ENCODE measurements around the gene TIMP4. TPM values are rescaled to one million over a fixed set of nuclear protein-coding genes. Genes with fewer than 3 reads are reported as not detected.

TIMP4 gene
- polyA plus RNA-seq, 3 donors = 0.04 TPM; not detected in 2

DNA sequence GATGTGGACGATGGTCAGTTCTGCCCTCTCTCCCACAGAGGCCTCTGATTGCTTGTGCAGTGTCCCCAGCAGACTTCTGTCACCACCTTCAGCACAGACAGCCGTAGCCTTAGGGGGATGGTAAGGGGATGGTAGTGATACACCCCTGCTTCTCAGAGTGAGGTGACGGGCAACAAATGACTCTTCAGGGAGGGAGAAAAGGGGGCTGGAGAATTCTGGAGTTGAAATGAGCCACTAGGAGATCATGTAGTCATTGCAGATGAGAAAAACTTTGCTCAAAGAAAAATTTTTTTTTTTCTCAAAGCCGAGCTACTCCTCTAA is 29.6 kb upstream of the TIMP4 start:
- Mint-ChIP-seq H3K4me1 (peaks cover 82% of the 10 kb centered on the region), H3K9me3 (no peaks in the 10 kb centered on the region), H3K36me3 (peaks cover 0 to 2% of the 10 kb centered on the region in 2 donors), H3K4me3 (peak overlapping the region; percentile 64 to 93), H3K27ac (peak overlapping the region; percentile 98 to 100 (median 100)), H3K27me3 (ENCODE audit: low read depth in 3 of 3) (peaks cover 0 to 6% (median 0%) of the 10 kb centered on the region in 3 donors)
- 76% methylated on average over 2 of the region's 4 CpGs for WGBS (ENCODE audit: insufficient coverage)
- H2AFZ ChIP-seq (ENCODE audit: insufficient read depth, low read depth, low read length, poor library complexity, severe bottlenecking) = no peak overlapping the region
- peak overlapping the region; percentile 75 for H3K4me2 ChIP-seq (replicated peaks; ENCODE audit: extremely low read depth, low read length, poor library complexity, severe bottlenecking)
- H3K27ac ChIP-seq (ENCODE audit: low read depth in 1 of 2, low read length in 2 of 2) = peak overlapping the region; percentile 97 to 98
- TF ChIP-seq, protein P1, sequence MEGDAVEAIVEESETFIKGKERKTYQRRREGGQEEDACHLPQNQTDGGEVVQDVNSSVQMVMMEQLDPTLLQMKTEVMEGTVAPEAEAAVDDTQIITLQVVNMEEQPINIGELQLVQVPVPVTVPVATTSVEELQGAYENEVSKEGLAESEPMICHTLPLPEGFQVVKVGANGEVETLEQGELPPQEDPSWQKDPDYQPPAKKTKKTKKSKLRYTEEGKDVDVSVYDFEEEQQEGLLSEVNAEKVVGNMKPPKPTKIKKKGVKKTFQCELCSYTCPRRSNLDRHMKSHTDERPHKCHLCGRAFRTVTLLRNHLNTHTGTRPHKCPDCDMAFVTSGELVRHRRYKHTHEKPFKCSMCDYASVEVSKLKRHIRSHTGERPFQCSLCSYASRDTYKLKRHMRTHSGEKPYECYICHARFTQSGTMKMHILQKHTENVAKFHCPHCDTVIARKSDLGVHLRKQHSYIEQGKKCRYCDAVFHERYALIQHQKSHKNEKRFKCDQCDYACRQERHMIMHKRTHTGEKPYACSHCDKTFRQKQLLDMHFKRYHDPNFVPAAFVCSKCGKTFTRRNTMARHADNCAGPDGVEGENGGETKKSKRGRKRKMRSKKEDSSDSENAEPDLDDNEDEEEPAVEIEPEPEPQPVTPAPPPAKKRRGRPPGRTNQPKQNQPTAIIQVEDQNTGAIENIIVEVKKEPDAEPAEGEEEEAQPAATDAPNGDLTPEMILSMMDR (IDR thresholded peaks at IDR 0.05) = no peak
- peaks cover 75 to 78% of the 10 kb centered on the region in 2 donors for H3K4me1 ChIP-seq (ENCODE audit: control insufficient read depth in 1 of 2, insufficient read depth in 2 of 2, low read length in 2 of 2)
- intact Hi-C loops (cut with micrococcal nuclease) = loop anchor here in 1 of 2 donors (10.0 kb wide), 1 partner anchor 207 kb away; no protein-coding TSS in a partner anchor
- H3K9me3 ChIP-seq (replicated peaks in 1 of 2; ENCODE audit: control insufficient read depth in 1 of 2, insufficient read depth in 1 of 2, low read length in 2 of 2) = no peaks in the 10 kb centered on the region
- H3K27me3 ChIP-seq (ENCODE audit: control insufficient read depth in 2 of 2, insufficient read depth in 2 of 2, low read length in 2 of 2) = no peaks in the 10 kb centered on the region
- peak overlapping the region in 1 of 3 experiments; percentile 69 for H3K4me3 ChIP-seq (replicated peaks in 1 of 3; ENCODE audit: low read depth in 2 of 3, low read length in 3 of 3)
- peak in 1 of 3 donors; percentile 51 for DNase-seq
- no peaks in the 10 kb centered on the region for H4K20me1 ChIP-seq (ENCODE audit: insufficient read depth, low read length)
- H3K9ac ChIP-seq (ENCODE audit: insufficient read depth, low read length, poor library complexity, severe bottlenecking) = peak overlapping the region; percentile 76
- H3K79me2 ChIP-seq (ENCODE audit: insufficient read depth, low read length) = no peaks in the 10 kb centered on the region
- no peaks in the 10 kb centered on the region for H3K36me3 ChIP-seq (replicated peaks in 1 of 2; ENCODE audit: control insufficient read depth in 1 of 2, insufficient read depth in 2 of 2, low read length in 2 of 2)

DNA sequence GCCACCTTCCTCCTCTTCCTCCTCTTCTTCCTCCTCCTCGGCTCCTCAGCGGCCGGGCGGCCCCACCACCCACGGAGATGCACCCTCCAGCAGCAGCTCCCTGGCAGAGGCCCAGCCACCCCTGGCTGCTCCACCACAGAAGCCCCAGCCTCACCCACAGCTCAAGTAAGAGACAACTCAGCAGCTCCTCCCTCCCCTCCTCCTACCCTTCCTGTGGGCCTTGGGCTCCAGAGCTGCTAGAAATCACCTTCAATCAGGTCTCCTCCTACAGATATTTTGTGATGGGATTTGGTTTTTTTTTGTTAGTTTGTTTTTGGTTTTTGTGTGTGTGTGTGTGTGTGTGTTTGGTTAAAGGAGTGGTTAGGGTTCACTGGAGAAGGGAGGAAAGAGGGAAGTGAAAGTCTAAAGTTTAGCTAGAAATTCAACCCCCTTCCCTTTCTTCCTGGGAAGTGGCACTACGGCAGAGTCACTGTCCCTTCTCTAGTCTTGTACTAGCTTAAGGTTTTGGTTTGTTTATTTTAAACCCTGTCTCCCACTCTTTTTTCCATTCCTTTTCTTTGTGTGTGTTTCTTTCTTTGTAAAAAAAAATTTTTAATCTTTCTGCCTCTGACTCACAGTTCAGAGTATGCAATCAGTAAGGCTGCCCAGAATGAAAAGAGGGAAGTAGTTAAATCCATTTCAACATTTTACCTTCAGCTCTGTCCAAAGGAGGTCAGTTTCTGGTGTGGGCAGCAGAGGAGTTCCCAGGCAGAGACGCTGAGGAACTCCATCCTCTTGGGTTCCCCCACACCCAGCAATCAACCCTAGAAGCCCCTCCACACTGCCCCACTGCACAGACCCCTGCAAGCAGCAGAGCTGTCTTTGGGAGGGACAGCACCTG is 29.0 kb upstream of the TIMP4 start:
- Histone ChIP-seq H4K20me1 (ENCODE audit: insufficient read depth, low read length) (no peaks in the 10 kb centered on the region), H3K4me3 (replicated peaks in 1 of 3; ENCODE audit: low read depth in 2 of 3, low read length in 3 of 3) (peak overlapping the region; percentile 5 to 69 (median 27)), H3K27ac (ENCODE audit: low read depth in 1 of 2, low read length in 2 of 2) (peak overlapping the region; percentile 97 to 98), H3K4me2 (replicated peaks; ENCODE audit: extremely low read depth, low read length, poor library complexity, severe bottlenecking) (peak overlapping the region; percentile 75), H3K4me1 (ENCODE audit: control insufficient read depth in 1 of 2, insufficient read depth in 2 of 2, low read length in 2 of 2) (peaks cover 69 to 72% of the 10 kb centered on the region in 2 donors), H3K9ac (ENCODE audit: insufficient read depth, low read length, poor library complexity, severe bottlenecking) (peak overlapping the region; percentile 76), H3K79me2 (ENCODE audit: insufficient read depth, low read length) (no peaks in the 10 kb centered on the region), H3K27me3 (ENCODE audit: control insufficient read depth in 2 of 2, insufficient read depth in 2 of 2, low read length in 2 of 2) (no peaks in the 10 kb centered on the region), H3K36me3 (replicated peaks in 1 of 2; ENCODE audit: control insufficient read depth in 1 of 2, insufficient read depth in 2 of 2, low read length in 2 of 2) (no peaks in the 10 kb centered on the region), H3K9me3 (replicated peaks in 1 of 2; ENCODE audit: control insufficient read depth in 1 of 2, insufficient read depth in 1 of 2, low read length in 2 of 2) (no peaks in the 10 kb centered on the region), H2AFZ (ENCODE audit: insufficient read depth, low read depth, low read length, poor library complexity, severe bottlenecking) (peak overlapping the region; percentile 54)
- intact Hi-C loops (cut with micrococcal nuclease) = loop anchor here in 1 of 2 donors (10.0 kb wide), 1 partner anchor 207 kb away; no protein-coding TSS in a partner anchor
- DNase-seq = peak; percentile 81 to 90 (median 90)
- H3K27ac Mint-ChIP-seq = peak overlapping the region; percentile 98 to 100 (median 100)
- WGBS (ENCODE audit: insufficient coverage) = 0% methylated on average over 5 of the region's 7 CpGs
- H3K36me3 Mint-ChIP-seq = peaks cover 0 to 2% of the 10 kb centered on the region in 2 donors
- H3K9me3 Mint-ChIP-seq = no peaks in the 10 kb centered on the region
- TF ChIP-seq, protein P1 (IDR thresholded peaks at IDR 0.05) = no peak
- peaks cover 0 to 6% (median 0%) of the 10 kb centered on the region in 3 donors for H3K27me3 Mint-ChIP-seq (ENCODE audit: low read depth in 3 of 3)
- H3K4me1 Mint-ChIP-seq = peaks cover 77% of the 10 kb centered on the region
- peak overlapping the region; percentile 74 to 93 for H3K4me3 Mint-ChIP-seq
